GM12874 (cell line): Measurements from ENCODE around the gene PLXNA1.

Experiments
- TF ChIP-seq, protein P1 (sequence below): IDR thresholded peaks from 2 replicates; pipeline ENCODE4 v1.5.1; 2011; ENCODE audit warnings: low read depth, mild to moderate bottlenecking, control low read depth, low read length, moderate library complexity; ENCODE audit not compliant: insufficient read depth

PLXNA1 gene

DNA sequence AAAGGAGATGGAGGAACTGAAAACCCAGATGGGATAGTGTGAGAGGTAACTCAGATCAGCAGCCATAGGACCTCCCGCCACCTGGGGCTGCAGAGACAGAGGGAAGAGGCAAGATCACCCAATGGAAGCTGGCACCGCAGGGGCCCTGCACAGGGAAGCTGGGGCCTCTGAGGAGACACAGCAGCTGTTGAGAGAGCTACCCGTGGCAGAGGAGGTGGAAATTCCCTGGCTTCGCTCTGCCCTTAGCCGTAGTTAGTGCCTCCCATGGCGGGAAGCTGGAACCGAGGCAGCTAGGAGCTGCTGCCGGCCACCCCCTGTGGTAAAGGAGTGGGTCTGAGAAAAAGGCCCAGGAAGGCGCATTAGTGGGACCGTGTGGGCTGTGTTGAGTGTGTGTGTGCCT is 18.0 kb upstream of the PLXNA1 start:
- TF ChIP-seq, protein P1, sequence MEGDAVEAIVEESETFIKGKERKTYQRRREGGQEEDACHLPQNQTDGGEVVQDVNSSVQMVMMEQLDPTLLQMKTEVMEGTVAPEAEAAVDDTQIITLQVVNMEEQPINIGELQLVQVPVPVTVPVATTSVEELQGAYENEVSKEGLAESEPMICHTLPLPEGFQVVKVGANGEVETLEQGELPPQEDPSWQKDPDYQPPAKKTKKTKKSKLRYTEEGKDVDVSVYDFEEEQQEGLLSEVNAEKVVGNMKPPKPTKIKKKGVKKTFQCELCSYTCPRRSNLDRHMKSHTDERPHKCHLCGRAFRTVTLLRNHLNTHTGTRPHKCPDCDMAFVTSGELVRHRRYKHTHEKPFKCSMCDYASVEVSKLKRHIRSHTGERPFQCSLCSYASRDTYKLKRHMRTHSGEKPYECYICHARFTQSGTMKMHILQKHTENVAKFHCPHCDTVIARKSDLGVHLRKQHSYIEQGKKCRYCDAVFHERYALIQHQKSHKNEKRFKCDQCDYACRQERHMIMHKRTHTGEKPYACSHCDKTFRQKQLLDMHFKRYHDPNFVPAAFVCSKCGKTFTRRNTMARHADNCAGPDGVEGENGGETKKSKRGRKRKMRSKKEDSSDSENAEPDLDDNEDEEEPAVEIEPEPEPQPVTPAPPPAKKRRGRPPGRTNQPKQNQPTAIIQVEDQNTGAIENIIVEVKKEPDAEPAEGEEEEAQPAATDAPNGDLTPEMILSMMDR = no peak

GRCh38 chr3:126965526-126966080 is 17.3 kb upstream of the PLXNA1 start:
- TF ChIP-seq, protein P1 = no peak

- TF ChIP-seq, protein P1 = no peak
Observed at GRCh38 chr3:126967386-126967785, 15.5 kb upstream of the PLXNA1 start.

DNA sequence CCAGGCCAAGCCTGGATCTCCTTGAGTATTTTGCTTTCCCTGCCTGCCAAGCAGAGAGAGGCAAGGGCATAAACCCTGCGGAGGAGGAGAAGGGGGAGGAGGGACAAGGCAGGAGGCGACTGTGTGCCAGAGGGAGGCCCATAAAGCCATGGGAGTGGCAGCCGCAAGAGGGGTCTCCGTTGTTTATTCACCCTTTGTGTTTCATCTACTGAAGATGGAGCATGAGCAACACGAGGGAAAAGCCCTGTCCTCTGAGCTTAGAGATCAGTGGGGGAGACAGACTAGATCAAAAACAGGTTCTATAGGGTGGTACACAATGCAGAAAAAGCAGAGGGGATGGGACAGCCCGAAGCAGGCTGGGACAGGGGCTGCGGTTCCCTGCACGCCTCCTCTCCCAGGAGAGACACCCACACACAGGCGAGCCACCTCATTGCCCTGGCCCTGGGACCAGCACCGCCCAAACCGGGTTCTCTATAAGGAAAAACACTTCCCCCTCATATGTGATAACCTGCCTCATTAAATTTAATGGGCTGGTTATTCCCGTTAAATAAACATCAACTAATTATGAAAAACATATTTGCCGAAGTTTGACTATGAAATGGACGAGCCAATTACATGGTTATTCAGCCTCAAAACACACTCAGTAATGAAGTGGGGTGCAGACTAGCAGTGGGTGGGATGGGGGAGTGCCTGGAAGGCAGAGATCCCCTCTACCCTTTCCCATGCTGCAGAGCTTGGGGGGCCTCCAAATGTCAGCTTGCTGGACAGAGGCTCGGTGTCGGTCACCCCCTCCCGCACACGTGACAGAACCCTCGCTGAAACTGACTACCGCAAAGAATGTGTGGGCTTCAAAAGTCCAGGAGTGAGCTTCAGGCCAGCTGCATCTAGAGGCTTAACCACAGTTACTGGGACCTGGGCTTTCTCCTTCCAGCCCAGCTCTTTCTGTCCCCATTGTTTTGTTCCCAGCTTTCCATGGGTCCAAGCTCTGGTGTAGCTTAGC is 14.2 kb upstream of the PLXNA1 start:
- TF ChIP-seq, protein P1 = no peak

DNA sequence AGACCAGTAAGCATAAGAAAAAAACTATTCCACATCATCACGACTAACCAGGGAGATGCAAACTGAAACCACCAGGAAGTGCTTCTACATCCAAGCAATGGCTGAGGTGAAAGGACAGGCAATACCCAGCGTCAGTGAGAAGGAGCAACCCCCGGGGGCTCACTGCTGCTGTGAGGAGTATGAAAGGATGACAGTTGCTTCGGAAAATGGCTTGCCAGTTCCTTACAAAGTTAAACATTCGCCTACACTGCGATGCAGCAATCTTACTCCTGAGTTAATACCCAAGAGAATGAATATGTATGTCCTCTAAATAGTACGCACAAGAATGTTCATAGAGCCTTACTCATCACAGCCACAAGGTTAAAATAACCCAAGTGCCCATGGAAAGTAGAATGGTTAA is 13.3 kb upstream of the PLXNA1 start:
- TF ChIP-seq, protein P1 = no peak

- TF ChIP-seq, protein P1 = no peak
Observed at GRCh38 chr3:126970101-126970500, 12.8 kb upstream of the PLXNA1 start.

DNA sequence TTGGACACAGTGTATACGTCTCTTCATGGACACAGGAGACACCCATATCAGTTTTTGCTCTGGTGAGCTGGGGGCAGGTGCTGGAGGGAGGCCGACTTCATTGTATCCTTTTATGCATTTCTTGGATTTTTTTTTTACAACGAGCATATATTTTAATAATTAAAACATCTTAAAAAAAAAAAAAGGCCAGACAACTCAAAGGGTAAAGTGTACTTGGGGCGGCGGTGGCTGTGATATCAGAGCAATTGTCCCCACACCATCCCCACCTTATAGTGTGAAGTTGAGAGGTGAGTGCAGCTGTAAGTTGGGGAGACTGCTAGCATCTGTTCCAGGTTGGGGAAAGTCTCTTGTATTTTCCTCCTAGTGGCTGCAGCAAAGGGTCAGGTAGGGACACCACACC is 12.0 kb upstream of the PLXNA1 start:
- TF ChIP-seq, protein P1 = no peak
